ENCODE results near the gene NAA80. TPM values are rescaled to one million over a fixed set of nuclear protein-coding genes. Genes with fewer than 3 reads are reported as not detected.
A peak's percentile ranks its signal among the peaks of the same experiment; 100 is the strongest.

Gene NAA80
- polyA plus RNA-seq (ENCODE audit: low read depth in 6 of 6) = 10 to 100 TPM in 5 of 6 donors, 1 to 10 TPM in 1; 9.0 to 15.5 (median 11.6) TPM

GRCh38 chr3:50298836-50299637 is at the start of gene NAA80, which contains the start of gene HYAL3:
Gene NAA80 (minus strand): TSS chr3:50299405. CDS start chr3:50297463, 1,942 bp downstream.
Gene HYAL3 (minus strand): TSS chr3:50299405. CDS start chr3:50295602, 3,803 bp downstream.
- ATAC-seq (ENCODE audit: low read depth in 2 of 2) (peak; percentile 85), DNase-seq (peak; percentile 100)
- H3K9me3 Mint-ChIP-seq = no peaks in the 10 kb centered on the region
- peak within 1 kb of the TSS; percentile 84 to 99 (median 98) for H3K4me3 Mint-ChIP-seq
- peak within 1 kb of the TSS; percentile 96 to 100 (median 99) for H3K27ac Mint-ChIP-seq
- H3K36me3 Mint-ChIP-seq = no peaks in the 10 kb centered on the region
- no peaks in the 10 kb centered on the region for H3K27me3 Mint-ChIP-seq
- peaks cover 18 to 31% (median 26%) of the 10 kb centered on the region in 3 donors for H3K4me1 Mint-ChIP-seq

DNA sequence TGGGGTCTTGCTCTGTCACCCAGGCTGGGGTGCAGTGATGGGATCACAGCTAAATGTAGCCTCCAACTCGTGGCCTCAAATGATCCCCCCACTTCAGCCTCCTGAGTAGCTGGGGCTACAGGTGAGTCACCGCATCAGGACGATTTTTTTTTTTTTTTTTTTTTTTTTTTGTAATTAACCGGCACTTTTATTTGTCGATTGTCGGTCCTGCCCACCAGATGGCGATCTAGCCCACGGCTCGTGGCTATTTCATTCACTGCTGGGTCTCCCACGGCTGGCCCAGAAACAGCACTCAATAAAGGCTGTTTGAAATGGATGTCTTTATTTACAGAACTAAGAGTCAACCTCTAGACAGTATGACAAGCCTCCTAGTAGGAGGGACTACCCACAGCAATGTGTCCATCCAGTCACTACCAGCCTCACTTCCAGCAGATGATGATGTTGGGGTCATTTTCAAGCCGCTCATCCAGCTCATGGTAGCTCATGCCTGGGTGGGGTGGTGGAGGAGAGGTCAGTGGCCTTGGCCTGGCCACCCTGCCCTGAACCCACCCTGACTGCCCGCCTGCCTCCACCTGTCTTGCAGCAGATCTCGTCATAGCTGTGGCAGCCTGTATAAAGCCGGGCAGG is 48.1 kb upstream of the NAA80 start:
- peak overlapping the region in 5 of 8 donors; percentile 22 to 66 (median 34) for H3K4me3 Mint-ChIP-seq
- H3K27ac Mint-ChIP-seq = peak overlapping the region in 3 of 6 donors; percentile 26 to 65 (median 52)
- no peaks in the 10 kb centered on the region for H3K9me3 Mint-ChIP-seq
- no peaks in the 10 kb centered on the region for H3K36me3 Mint-ChIP-seq
- no peaks in the 10 kb centered on the region for H3K27me3 Mint-ChIP-seq
- ATAC-seq (ENCODE audit: low read depth in 2 of 2) (peak; percentile 13 to 17), DNase-seq (peak; percentile 72)
- H3K4me1 Mint-ChIP-seq = peaks cover 28 to 70% (median 69%) of the 10 kb centered on the region in 3 donors

DNA sequence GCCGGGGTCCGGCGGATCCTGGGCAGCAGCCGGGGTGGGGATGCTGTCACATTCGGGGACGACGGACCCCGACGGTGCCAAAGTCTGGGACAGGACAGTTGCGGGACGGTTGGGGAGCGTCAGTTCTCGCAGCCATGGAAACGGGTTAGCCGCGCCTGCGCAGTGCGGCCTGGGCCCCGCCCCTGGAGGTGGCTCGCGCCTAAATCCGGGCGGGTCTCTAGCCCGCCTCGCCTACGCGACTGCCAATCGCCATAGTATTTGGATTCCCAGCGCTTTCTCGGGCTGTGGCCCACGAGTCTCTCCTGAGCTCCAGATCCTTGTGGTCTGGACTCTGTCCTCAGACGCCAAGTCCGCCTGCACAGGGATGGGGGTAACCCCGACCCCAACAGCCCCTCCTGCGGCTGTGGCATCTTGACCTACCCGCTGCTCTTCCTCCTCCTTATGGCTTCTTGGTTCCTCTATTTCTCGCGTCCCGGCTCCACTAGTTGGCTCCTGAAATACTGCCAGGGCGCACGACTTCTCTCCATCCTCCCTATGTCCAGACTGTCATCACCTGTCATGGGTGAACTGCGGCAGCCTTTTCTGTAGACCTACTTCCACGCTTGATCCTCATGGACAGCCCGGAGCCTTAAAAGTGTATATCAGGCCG is 46.5 kb upstream of the NAA80 start, which contains the start of gene ZMYND10:
Gene ZMYND10 (minus strand): TSS at position 147 of the 649 bp plus-strand sequence. CDS start 153 bp downstream, outside the sequence.
- Mint-ChIP-seq H3K36me3 (no peaks in the 10 kb centered on the region), H3K9me3 (no peaks in the 10 kb centered on the region), H3K27me3 (no peaks in the 10 kb centered on the region), H3K4me1 (peaks cover 33 to 70% (median 60%) of the 10 kb centered on the region in 3 donors), H3K4me3 (peak within 1 kb of the TSS; percentile 69 to 86 (median 77)), H3K27ac (peak within 1 kb of the TSS in 4 of 6 donors; percentile 20 to 88 (median 83))
- ATAC-seq (ENCODE audit: low read depth in 2 of 2) (peak; percentile 41 to 49), DNase-seq (peak; percentile 70)

DNA sequence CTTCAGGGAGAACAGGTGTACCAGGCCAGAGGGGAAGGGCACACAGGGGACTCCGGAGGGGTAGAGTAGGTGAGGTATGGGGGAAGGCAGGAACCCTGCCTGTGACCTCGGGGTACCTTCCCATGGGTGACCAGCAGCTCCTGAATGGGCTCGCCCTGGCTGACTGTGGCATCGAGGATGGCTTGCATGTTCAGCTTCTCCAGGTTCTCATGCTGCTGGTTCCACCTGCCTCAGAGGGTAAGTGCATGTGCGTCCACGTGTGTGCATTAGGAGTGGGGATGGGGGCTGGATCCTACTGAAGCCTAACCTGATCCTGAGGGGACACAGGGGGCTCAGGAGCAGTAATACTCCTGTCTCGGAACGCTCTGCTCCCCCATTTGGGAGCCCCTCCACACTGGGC is 45.8 kb upstream of the NAA80 start:
- Mint-ChIP-seq H3K9me3 (no peaks in the 10 kb centered on the region), H3K27ac (peak overlapping the region in 1 of 6 donors; percentile 88), H3K4me3 (peak overlapping the region in 3 of 8 donors; percentile 12 to 55 (median 41)), H3K4me1 (peaks cover 28 to 66% (median 58%) of the 10 kb centered on the region in 3 donors), H3K27me3 (no peaks in the 10 kb centered on the region), H3K36me3 (no peaks in the 10 kb centered on the region)
- no peak for DNase-seq
- ATAC-seq (ENCODE audit: low read depth in 2 of 2) = no peak

GRCh38 chr3:50342813-50343633 is 43.8 kb upstream of the NAA80 start:
- Mint-ChIP-seq H3K27ac (no peak overlapping the region), H3K27me3 (no peaks in the 10 kb centered on the region), H3K36me3 (no peaks in the 10 kb centered on the region), H3K9me3 (no peaks in the 10 kb centered on the region), H3K4me3 (peak overlapping the region in 3 of 8 donors; percentile 15 to 74 (median 51)), H3K4me1 (peaks cover 34 to 67% (median 55%) of the 10 kb centered on the region in 3 donors)
- ATAC-seq (ENCODE audit: low read depth in 2 of 2) (no peak), DNase-seq (no peak)

DNA sequence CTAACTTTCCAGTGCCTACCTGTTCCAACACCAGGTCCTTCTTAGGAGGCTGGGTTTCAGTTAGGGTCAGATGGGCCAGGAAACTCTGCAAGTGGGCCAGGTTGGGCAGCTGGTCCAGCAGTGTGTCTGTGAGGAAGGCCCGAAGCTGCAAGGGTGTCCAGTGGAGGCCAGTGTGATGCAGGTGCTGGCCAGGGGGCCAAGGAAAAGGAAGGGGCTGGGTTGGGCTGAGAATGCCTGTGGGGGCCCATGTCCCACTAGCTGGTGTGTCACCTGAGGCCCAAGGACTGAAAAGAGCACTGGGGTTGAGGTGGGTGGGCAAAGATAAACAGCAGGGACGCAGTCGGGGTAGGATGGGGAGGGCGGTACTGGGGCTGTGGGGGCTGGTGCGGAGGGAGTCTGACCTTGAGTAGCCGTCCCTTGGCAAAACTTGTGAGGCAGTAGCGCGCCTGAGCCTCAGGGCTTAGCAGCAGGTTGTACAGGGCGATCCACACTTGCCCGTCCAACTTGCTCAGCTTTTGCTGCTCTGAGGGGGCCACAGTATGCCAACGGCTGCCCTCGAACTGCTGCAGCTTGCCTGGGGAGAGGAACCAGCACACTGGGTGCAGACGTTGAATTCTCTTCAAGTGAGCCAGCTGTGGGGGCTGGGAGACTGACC is 42.9 kb upstream of the NAA80 start:
- H3K4me1 Mint-ChIP-seq = peaks cover 34 to 62% (median 50%) of the 10 kb centered on the region in 3 donors
- H3K27ac Mint-ChIP-seq = peak overlapping the region in 2 of 6 donors; percentile 86 to 87
- no peak for DNase-seq
- no peaks in the 10 kb centered on the region for H3K9me3 Mint-ChIP-seq
- H3K27me3 Mint-ChIP-seq = no peaks in the 10 kb centered on the region
- ATAC-seq (ENCODE audit: low read depth in 2 of 2) = no peak
- no peaks in the 10 kb centered on the region for H3K36me3 Mint-ChIP-seq
- peak overlapping the region in 5 of 8 donors; percentile 85 to 94 (median 87) for H3K4me3 Mint-ChIP-seq

DNA sequence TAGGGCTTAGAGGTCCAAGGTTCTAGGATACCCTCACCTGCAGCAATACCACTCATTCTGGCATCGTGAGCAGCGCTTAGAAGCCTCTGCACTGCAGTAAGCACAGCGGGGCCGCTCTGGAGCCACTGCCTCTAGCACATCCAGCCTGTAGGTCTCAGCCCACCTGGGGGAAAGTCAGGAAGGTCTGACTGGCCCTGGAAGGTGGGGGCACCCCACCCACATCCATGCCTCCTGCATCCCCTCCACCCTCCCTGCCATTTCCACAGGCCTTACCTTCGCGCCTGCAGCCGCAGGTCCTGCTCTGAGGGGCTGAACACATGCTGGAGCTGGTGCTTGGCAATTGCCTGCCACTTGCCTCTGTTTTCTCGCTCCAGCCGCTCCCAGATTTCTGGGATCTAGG is 42.3 kb upstream of the NAA80 start:
- DNase-seq (no peak), ATAC-seq (ENCODE audit: low read depth in 2 of 2) (no peak)
- Mint-ChIP-seq H3K27me3 (no peaks in the 10 kb centered on the region), H3K4me3 (peak overlapping the region; percentile 85 to 97 (median 90)), H3K27ac (peak overlapping the region in 2 of 6 donors; percentile 86 to 91), H3K9me3 (no peaks in the 10 kb centered on the region), H3K36me3 (no peaks in the 10 kb centered on the region), H3K4me1 (peaks cover 38 to 59% (median 53%) of the 10 kb centered on the region in 3 donors)

DNA sequence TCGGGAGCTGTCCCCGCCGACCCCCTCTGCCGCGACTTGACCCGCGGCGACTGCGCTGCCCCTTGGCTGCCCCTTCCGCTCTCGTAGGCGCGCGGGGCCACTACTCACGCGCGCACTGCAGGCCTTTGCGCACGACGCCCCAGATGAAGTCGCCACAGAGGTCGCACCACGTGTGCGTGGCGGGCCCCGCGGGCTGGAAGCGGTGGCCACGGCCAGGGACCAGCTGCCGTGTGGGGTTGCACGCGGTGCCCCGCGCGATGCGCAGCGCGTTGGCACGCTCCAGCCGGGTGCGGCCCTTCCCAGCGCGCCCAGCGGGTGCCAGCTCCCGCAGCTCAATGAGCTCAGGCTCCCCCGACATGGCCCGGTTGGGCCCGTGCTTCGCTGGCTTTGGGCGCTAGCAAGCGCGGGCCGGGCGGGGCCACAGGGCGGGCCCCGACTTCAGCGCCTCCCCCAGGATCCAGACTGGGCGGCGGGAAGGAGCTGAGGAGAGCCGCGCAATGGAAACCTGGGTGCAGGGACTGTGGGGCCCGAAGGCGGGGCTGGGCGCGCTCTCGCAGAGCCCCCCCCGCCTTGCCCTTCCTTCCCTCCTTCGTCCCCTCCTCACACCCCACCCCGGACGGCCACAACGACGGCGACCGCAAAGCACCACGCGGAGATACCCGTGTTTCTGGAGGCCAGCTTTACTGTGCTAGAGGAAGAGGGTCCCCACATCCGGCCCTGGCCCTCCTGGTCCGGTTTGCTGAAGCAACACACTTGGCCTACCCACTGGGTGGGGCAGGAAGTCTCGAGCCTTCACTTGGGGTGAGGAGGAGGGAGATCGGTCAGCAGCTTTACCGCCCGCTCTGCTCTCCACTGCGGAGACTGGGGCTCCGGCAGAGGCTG is 41.5 kb upstream of the NAA80 start, which contains the start of gene RASSF1:
Gene RASSF1 (minus strand): TSS at position 389 of the 882 bp plus-strand sequence. CDS start 31 bp downstream, at position 358.
- Mint-ChIP-seq H3K36me3 (no peaks in the 10 kb centered on the region), H3K4me3 (peak within 1 kb of the TSS; percentile 87 to 97 (median 94)), H3K4me1 (peaks cover 37 to 59% (median 53%) of the 10 kb centered on the region in 3 donors), H3K27ac (peak within 1 kb of the TSS; percentile 58 to 99 (median 98)), H3K9me3 (no peaks in the 10 kb centered on the region), H3K27me3 (no peaks in the 10 kb centered on the region)
- ATAC-seq (ENCODE audit: low read depth in 2 of 2) (peak in 1 of 2 donors; percentile 4), DNase-seq (peak; percentile 50)

GRCh38 chr3:50340147-50340447 is 40.9 kb upstream of the NAA80 start:
- no peaks in the 10 kb centered on the region for H3K9me3 Mint-ChIP-seq
- H3K4me3 Mint-ChIP-seq = peak overlapping the region; percentile 87 to 97 (median 94)
- no peaks in the 10 kb centered on the region for H3K27me3 Mint-ChIP-seq
- ATAC-seq (ENCODE audit: low read depth in 2 of 2) (no peak), DNase-seq (no peak)
- H3K27ac Mint-ChIP-seq = peak overlapping the region; percentile 37 to 99 (median 90)
- no peaks in the 10 kb centered on the region for H3K36me3 Mint-ChIP-seq
- peaks cover 37 to 60% (median 55%) of the 10 kb centered on the region in 3 donors for H3K4me1 Mint-ChIP-seq

DNA sequence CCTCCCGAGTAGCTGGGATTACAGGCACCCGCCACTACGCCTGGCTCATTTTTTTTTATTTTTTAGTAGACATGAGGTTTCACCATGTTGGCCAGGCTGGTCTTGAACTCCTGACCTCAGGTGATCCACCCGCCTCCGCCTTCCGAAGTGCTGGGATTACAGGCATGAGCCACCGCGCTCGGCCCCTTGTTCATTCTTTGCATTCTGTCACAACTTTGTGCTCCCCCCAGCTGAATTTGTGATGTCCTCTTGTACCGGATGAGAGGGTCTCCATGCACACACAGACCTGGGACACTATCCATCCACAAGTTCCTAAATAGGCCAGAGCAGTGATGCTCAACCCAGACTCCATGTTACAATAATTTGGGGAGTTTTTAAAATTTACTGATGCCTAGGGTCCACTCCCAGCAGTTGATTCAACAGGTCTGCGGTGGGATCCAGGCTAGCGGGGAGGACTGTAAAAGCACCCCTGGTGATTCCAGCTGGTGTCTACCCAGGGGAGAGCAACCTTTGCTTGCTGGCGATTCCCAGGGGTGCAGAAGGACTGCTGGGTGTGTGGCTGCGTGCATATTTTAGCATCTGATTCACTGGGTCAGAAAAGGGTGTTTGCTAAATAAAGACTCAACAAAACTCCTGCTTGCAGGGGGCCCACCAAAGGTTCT is 40.4 kb upstream of the NAA80 start:
- Mint-ChIP-seq H3K27me3 (no peaks in the 10 kb centered on the region), H3K36me3 (no peaks in the 10 kb centered on the region), H3K9me3 (no peaks in the 10 kb centered on the region), H3K4me3 (peak overlapping the region; percentile 87 to 97 (median 94)), H3K4me1 (peaks cover 37 to 65% (median 57%) of the 10 kb centered on the region in 3 donors), H3K27ac (peak overlapping the region in 5 of 6 donors; percentile 81 to 99 (median 98))
- no peak for ATAC-seq (ENCODE audit: low read depth in 2 of 2)
- DNase-seq = no peak

DNA sequence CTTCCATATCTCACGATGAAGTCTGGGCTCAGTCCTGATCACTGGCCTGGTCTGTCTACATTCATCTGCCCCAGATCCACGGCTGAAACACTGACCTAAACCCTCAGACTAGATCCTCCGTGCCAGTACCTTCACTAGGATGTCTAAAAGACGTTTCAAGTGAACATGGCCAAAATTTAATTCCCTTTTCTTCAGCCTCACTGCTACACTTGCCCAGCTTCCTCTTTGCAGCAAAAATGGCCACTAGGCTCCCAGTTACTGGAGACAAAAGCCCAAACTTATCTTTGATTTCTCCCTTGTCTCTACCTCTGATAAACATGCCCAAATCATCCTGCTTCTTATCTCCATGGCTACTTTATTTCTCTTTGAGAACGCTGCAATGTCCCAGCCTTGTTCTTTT is 39.8 kb upstream of the NAA80 start:
- Mint-ChIP-seq H3K4me3 (peak overlapping the region; percentile 87 to 97 (median 94)), H3K9me3 (no peaks in the 10 kb centered on the region), H3K4me1 (peaks cover 41 to 70% (median 63%) of the 10 kb centered on the region in 3 donors), H3K36me3 (no peaks in the 10 kb centered on the region), H3K27ac (peak overlapping the region; percentile 97 to 99 (median 98)), H3K27me3 (no peaks in the 10 kb centered on the region)
- ATAC-seq (ENCODE audit: low read depth in 2 of 2) (no peak), DNase-seq (no peak)

Data from naive B cell (primary cell).